Esophagus mucosa (tissue), 1 donor: ENCODE results near the gene TMEM156. TPM values are rescaled to one million over a fixed set of nuclear protein-coding genes. Genes with fewer than 3 reads are reported as not detected.
A peak's percentile ranks its signal among the peaks of the same experiment; 100 is the strongest.
"Not testable (repeated sequence)": the region's sequence is repeated elsewhere in the genome, so short reads cannot be mapped to it uniquely, and the experiment has no call there.

Experiments used
- ATAC-seq: fragments of 200-7000 bp; cut with Tn5 transposase; one replicate; pipeline ENCODE4 v1.9.1; 2020
- total RNA-seq: library from RNA; stranded (reverse); gene quantifications from one replicate; pipeline ENCODE4 v1.2.4, GENCODE V29; 2023
- donor health status: DM: yes; HTN: yes; CAD: no.

Gene TMEM156
- total RNA-seq, 1 donor from 2014 or later: 0.16 TPM

DNA sequence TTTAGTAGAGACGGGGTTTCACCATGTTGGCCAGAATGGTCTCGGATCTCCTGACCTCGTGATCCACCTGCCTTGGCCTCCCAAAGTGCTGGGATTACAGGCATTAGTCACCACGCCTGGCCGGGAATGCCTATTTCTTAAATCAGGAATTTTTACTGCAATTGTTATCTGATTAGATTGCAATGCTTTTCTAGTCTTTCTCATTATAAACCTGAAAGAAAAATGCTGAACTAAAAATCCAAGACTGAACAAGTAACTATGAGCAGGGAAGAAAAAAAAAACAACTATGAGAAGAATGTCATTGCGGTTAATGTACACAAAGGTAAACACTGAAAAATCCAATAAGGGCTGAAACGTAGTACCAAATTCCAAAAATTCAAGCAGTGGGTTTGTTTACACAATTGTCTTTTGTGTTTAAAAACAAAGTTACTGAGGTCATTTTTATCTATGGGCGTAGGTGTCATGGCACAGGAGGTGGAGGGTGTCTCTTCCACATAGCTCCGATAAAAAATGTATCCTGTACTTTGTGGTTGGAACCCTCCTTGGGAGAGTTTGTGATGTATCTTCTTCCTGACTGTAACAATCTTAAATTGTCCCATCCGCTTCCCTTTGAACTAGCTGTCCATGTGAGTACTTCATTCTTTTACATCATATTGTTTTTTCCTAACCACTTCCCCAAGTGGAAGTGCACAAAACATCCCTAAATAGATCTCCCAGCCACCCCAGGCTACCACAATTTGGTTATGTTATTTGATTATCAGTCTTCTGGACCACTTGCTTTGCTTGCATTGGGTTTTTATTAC is 11.1 kb upstream of the TMEM156 start:
- ATAC-seq: no peak

DNA sequence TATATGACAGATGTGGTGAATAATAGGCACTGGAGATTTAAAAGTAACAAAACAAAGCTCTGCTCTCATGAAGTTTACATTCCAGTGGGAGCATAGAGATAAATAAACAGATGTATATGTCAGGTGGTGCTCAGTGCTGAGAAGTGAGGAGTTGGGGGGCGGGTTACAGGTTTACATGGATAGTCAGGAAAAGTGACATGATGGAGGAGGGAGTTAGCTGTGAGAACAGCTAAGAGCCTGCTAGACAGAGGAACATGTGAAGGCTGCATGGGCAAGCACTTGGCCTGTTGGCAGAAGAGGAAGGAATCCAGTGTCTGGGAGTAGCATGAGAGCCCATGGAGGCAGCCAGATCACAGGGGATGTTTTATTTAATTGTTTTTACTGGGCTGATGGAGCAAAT is 10.2 kb upstream of the TMEM156 start:
- no peak for ATAC-seq

DNA sequence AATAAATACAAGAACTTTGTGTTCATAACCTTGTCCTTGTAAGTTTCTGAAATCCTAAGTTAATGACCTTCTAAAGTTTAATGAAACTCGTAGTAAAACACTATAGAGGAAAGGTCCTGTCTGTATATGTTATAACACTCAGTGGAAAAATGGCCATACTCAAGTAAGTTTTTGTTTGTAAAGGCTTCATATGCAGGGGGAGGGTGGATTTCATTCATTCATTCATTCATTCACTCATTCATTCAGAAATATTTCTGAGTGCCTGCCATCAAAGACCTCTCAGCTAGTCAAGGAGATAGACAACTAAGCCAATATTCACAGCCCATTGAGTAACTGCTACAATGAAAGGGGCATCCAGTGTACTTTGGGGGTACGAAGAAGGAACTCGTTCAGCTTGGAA is 6.9 kb upstream of the TMEM156 start:
- no peak for ATAC-seq

- no peak for ATAC-seq
Measured at GRCh38 chr4:39037941-39038340, 5.7 kb upstream of the TMEM156 start.

- ATAC-seq: peak; percentile 60
Measured at GRCh38 chr4:39037491-39037825, 5.2 kb upstream of the TMEM156 start.

DNA sequence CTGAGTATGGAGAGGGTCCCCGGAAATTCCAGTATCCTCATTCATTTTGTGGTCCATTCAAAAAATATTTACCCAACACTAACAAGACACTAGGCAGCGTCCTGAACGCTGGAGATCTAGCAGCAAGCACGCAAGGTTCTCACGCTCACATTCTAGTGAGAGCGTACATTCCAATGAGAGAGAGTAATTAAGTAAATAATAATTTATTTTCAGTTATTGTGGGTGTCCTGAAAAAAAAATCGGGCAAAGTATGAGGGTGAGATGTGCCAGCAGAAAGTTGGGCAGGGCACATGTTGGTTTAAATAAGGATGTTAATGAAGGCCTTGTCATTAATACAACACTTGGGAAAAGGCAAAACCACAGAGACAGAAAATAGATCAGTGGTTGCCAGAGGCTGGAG is 4.0 kb upstream of the TMEM156 start:
- ATAC-seq: no peak

- not testable (repeated sequence) for ATAC-seq
Measured at GRCh38 chr4:39031590-39032020, 604 bp downstream of the TMEM156 start.

DNA sequence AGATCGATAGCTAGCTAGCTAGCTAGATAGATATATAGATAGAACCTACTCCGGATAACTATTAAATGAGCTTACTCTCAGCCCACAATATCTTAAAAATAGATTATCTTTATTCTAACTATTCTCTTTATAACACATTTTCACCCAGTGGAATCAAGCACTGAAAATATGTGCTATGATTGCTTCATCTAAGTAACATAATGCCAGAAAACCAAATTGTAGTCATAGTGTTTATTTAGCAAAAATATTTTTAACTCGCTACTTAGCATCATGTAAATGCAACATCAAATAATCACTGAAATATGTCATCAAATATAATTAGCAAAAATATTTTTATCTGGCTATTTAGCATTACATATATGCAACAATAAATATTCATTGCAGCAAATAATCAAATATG is 1.5 kb downstream of the TMEM156 start:
- no peak for ATAC-seq

GRCh38 chr4:39029752-39030694 is 2.2 kb downstream of the TMEM156 start:
- ATAC-seq: no peak

GRCh38 chr4:39026096-39026495 is 6.1 kb downstream of the TMEM156 start:
- ATAC-seq: no peak

DNA sequence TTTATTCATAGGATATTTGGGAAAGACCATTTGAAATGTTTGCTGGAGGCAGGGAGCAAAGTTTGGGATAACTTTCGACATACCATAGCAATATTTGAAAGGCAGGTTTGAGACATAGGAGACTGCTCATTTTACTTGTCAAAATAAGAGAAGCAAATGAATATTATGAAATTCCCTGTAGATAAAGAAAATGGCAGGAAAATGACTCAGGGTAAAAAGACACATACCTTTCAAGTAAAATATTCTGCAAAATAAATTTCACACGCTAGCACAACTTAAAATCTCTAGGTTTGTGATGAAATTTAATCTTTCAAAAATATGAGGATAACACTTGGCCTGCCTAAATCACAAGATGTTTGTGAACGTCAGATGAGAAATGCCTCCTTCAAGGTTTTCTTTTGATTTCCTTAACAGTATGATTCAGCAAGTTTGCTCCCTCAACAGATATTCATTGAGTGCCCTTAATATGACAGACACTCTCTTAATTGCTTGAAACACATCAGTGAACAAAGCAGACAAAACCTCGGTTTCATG is 6.6 kb downstream of the TMEM156 start:
- ATAC-seq: no peak

DNA sequence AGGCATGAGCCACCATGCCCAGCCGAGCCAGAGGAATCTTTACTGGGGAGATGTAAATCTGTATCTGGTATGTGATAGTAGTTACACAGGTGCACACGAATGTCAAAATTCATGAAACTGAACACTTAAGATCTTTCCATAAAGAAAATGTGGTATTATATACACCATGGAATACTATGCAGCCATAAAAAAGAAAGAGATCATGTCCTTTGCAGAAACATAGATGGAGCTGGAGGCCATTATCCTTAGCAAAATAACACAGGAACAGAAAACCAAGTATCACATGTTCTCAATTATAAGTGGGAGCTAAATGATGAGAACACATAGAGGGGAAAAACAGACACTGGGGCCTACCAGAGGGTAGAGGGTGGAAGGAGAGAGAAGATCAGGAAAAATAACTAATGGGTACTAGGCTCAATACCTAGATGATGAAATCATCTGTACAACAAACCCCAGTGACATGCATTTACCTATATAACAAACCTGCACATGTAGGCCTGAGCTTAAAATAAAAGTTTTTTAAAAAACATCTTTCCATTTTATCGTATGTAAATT is 7.8 kb downstream of the TMEM156 start:
- ATAC-seq: no peak

DNA sequence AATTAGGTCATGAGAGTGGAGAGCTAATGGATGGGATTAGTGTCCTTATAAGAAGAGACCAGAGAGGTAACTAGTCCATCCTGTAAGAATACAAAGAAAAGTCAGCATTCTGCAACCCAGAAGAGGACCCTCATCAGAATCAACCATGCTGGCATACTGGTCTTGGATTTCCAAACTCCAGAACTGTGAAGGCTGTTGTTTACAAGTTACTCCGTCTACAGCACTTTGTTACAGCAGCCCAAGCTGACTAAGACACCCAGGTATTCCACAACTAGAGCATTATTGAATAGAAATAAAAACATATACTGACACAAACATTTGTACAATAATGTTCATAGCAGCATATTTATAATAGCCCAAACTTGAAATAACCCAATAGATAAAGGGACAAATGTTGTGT is 9.2 kb downstream of the TMEM156 start:
- ATAC-seq: no peak

DNA sequence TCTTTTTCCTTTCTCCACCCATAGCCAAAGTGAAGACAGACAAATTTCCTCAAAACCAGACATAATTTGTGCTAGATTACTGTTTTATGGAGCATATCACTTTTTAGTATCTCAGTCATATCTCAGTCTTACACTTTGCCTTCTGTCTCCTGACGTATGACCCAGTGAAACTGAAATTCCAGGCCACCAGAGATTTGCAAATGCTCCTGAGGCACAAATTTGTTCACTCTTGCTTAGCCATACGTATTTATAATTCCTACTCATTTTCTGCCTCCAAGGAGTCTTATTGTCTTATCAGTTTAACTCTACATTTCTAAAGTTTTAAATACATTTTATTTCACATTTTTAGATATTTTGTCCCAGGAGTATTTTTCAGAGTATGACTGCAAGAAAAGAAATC is 10.0 kb downstream of the TMEM156 start:
- no peak for ATAC-seq

- no peak for ATAC-seq
Measured at GRCh38 chr4:39021631-39022030, 10.6 kb downstream of the TMEM156 start.

GRCh38 chr4:39020130-39020529 is 12.1 kb downstream of the TMEM156 start:
- no peak for ATAC-seq

- ATAC-seq: no peak
Measured at GRCh38 chr4:39014028-39014427, 18.2 kb downstream of the TMEM156 start.

DNA sequence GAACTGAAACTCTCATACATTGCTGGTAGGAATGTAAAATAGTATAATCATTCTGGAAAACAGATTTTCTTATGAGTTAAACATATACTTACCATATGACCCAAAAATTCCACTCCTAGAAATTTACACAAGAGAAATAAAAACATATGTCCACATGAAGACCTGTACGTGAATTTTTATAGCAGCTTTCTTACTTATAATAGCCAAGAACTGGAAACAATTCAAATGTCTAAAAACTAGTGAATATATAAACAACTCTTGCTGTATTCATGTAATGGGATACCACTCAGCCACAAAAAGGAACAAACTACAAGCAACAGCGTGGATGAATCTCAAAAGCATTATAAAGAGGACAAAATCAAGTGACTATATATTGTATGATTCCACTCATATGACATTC is 27.5 kb downstream of the TMEM156 start:
- ATAC-seq: no peak

DNA sequence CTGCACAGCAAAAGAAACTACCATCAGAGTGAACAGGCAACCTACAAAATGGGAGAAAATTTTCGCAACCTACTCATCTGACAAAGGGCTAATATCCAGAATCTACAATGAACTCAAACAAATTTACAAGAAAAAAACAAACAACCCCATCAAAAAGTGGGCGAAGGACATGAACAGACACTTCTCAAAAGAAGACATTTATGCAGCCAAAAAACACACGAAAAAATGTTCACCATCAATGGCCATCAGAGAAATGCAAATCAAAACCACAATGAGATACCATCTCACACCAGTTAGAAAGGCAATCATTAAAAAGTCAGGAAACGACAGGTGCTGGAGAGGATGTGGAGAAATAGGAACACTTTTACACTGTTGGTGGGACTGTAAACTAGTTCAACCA is 30.2 kb downstream of the TMEM156 start:
- ATAC-seq: not testable (repeated sequence)

DNA sequence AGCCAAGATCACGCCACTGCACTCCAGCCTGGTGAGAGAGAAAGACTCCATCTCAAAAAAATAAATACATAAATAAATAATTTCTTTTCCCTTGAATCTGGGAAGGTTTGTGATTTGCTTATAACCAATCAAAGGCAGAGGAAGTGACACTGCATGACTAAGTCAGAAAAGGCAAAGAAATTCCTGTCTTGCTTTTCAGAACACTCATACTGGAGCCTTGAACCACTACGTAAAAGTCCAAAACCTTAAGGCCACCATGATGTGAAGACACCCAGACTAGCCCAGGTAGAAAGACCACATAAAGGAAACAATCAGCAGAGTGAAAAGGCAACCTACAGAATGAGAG is 36.6 kb downstream of the TMEM156 start:
- peak; percentile 48 for ATAC-seq

GRCh38 chr4:38994135-38994534 is 38.1 kb downstream of the TMEM156 start:
- no peak for ATAC-seq

GRCh38 chr4:38993683-38994082 is 38.5 kb downstream of the TMEM156 start:
- no peak for ATAC-seq

DNA sequence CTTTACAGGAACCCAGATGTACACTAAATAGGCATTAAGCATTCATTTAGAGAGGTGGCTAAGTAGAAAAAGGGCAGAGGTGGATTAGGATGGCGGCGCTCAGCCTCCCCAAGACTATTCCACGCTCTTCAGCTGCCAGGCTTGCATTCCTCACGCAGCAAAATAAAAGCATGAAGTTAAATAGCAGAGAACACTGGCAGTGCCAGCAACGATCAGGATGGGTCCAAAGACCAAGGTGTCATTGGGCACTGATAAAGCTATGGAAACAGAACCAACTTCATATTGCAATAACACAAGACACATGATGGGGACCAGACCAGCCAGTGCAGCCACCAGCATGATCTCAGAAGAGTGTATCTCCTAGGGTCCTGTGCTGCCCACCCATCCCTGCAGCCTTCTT is 42.0 kb downstream of the TMEM156 start:
- no peak for ATAC-seq
